HG02870 (cell line): Measurements from ENCODE around the gene NXPH4.

Experiments used
- ATAC-seq: cut with Tn5 transposase; IDR thresholded peaks from one replicate; pipeline ENCODE4 v1.9.1; 2021; ENCODE audit warnings: mild to moderate bottlenecking, moderate library complexity; ENCODE audit not compliant: unreplicated experiment

Gene NXPH4

DNA sequence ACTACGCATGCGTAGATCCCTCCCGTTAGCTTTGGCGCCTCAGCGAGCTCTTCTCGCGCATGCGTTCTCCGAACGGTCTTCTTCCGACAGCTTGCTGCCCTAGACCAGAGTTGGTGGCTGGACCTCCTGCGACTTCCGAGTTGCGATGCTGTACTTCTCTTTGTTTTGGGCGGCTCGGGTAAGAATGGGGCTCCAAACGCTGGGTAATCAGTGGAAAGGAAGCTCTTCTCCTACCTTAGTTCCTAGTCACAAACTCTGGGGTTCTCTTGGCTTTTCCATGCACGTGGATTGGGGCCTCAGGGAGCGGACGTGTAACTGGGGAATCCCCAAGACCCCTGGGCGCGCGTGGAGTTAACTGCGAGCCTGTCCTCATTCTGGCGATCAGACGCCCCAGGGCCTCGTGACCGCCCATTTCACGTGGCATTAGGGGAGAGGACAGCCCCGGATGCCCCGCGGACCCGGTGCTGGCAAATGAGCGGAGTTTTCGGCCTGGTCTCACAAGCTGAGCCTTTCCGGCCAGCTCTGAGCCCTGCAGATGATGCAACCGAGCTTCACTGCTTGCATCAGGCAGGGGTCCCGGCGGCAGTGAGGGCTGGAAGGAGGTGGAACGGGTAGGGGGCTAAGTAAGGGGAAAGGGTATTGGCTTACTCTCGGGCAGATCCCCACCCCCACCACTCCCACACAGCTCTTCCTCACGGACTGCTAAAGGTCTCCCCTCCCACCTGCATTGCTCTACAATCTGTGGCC, 13.2 kb downstream of the NXPH4 start, which contains the start of gene SHMT2:
Gene SHMT2 (plus strand): TSS at position 78 of the 747 bp plus-strand sequence. CDS start 68 bp downstream, at position 146.
- ATAC-seq, result peak; percentile 56

DNA sequence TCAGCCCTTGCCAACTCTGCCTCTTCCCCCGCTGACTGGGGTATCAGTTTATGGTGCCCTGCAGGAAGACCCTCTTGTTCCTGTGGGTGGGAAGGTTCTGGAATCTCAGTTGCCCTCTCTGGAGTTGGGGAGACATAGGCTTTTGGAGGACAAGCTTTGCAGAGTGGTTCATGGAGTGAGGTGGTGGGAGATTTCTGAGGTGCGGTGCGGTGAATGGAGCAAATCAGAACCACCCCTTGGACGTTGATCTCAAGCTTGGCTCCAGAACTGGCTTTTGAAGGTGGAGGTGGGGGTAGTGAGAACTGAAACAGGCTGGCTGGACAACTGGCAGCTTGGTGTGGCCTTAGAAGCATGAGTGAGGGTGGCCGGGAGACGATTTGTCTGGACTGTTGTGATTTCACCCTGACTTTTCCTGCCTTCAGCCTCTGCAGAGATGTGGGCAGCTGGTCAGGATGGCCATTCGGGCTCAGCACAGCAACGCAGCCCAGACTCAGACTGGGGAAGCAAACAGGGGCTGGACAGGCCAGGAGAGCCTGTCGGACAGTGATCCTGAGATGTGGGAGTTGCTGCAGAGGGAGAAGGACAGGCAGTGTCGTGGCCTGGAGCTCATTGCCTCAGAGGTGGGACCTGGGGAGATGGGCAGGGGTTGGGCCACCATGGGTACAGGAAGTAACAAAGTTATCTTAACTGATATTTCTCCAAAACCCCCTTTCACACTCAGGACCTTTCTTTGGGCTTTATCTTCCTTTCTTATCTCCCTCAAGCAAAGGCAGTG, 14.0 kb downstream of the NXPH4 start:
- no peak for ATAC-seq

DNA sequence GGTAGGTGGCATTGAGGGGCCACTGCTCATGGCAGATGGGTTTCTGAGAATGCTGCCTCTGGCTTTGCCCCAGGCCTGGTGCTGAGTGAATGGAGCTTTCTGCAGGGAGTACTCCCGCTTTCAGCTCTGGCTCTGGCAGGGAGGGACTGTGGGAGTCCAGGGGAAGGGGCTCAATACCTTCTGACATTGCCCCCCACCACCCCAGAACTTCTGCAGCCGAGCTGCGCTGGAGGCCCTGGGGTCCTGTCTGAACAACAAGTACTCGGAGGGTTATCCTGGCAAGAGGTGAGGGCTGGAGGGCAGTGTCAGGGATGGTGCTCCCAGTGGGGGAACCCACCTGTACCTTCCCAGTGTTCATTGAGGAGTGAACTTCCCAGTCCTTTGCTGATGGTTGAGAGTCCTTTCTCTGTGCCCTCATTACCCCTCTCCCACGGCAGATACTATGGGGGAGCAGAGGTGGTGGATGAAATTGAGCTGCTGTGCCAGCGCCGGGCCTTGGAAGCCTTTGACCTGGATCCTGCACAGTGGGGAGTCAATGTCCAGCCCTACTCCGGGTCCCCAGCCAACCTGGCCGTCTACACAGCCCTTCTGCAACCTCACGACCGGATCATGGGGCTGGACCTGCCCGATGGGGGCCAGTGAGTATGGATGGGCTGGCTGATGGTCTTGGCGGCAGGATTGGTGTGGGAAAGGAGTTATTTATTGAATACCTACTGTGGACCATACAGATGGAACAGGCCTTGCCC, 14.9 kb downstream of the NXPH4 start:
- ATAC-seq, result no peak

DNA sequence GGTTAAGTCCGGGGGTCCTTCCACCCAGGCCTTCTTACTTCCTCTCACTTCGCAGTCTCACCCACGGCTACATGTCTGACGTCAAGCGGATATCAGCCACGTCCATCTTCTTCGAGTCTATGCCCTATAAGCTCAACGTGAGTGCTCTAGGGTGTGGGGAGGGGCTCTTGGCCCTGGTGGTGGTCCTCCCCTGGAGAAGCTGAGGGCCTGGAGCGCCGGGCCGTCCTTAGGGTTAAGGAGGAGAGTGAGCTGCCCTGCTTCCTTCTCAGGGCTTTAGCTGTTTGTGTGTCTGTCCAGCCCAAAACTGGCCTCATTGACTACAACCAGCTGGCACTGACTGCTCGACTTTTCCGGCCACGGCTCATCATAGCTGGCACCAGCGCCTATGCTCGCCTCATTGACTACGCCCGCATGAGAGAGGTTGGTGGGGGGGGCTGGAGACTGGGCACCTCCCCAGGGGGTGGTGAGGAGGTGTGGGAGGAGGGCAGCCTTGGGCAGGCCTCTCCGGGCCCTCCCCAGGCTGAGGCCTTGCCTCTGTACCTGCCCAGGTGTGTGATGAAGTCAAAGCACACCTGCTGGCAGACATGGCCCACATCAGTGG, 15.7 kb downstream of the NXPH4 start:
- no peak for ATAC-seq

DNA sequence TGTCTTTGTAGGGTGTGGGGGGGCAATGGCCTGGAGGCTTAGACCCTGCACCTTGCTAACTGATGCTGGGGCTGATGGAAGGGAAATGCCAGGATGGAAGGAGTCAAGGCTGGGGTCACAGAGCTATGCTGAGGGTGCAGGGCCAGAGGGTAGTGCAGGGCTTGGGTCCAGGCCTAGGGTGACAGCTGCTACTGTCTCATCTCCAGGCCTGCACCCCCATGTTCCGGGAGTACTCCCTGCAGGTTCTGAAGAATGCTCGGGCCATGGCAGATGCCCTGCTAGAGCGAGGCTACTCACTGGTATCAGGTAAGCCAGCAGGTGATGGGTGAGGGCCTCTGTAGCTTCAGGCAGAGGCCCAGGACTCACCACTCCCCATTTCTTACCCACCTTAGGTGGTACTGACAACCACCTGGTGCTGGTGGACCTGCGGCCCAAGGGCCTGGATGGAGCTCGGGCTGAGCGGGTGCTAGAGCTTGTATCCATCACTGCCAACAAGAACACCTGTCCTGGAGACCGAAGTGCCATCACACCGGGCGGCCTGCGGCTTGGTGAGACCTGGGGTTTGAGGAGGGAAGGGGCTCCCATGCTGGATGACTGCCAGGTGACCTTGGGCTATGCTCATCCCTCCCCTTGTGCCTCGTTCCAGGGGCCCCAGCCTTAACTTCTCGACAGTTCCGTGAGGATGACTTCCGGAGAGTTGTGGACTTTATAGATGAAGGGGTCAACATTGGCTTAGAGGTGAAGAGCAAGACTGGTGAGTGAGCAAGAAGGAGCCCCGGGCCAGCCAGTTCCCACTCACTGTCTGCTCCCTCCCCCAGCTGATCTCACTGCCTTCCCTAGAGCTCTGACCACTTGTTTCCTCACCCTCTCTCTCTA, 17.0 kb downstream of the NXPH4 start:
- no peak for ATAC-seq

DNA sequence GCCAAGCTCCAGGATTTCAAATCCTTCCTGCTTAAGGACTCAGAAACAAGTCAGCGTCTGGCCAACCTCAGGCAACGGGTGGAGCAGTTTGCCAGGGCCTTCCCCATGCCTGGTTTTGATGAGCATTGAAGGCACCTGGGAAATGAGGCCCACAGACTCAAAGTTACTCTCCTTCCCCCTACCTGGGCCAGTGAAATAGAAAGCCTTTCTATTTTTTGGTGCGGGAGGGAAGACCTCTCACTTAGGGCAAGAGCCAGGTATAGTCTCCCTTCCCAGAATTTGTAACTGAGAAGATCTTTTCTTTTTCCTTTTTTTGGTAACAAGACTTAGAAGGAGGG, 17.6 kb downstream of the NXPH4 start:
- no peak for ATAC-seq

DNA sequence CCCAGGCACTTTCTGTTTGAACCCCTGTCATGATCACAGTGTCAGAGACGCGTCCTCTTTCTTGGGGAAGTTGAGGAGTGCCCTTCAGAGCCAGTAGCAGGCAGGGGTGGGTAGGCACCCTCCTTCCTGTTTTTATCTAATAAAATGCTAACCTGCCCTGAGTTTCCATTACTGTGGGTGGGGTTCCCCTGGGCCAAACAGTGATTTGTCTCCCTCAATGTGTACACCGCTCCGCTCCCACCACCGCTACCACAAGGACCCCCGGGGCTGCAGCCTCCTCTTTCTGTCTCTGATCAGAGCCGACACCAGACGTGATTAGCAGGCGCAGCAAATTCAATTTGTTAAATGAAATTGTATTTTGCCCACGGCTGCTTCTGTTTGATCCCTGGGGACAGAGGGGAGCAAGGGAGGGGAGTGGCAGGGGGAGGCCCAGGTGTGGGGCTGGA, 18.0 kb downstream of the NXPH4 start:
- ATAC-seq, result no peak

DNA sequence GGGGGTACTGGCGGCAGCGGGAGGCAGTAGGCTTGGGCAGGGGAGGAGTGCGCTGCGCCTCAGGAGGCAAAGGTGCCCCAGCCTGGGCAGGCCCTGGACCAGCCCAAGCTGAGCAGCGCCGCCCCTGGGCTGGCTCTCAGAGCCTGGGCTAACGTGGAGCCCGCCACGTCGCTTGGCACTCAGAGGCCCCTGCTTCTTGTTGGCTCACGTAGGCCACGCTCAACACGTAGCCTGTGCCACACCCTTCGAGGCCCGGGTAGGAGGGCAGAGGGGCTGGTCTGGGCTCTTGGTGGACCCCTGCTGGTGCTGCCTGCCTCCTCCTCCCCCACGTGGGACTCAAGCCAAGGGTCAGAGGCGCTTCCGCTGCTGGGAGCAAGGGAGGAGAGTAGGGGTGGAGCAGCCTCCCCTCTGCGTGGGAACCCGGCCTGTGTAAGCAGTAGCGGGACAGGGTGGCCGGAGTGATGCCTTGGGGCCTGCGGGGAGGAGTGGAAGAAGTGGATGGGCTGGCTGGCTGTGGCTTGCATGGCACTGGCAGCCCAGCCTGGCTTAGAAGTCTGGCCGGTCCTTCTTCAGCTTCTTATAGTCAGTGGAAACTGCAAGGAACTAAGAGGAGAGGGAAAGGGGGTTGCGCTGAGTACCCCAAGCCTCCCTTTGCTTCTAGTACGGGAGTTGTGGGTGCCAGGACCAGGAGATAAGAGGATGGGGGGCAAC, 18.6 kb downstream of the NXPH4 start:
- no peak for ATAC-seq

DNA sequence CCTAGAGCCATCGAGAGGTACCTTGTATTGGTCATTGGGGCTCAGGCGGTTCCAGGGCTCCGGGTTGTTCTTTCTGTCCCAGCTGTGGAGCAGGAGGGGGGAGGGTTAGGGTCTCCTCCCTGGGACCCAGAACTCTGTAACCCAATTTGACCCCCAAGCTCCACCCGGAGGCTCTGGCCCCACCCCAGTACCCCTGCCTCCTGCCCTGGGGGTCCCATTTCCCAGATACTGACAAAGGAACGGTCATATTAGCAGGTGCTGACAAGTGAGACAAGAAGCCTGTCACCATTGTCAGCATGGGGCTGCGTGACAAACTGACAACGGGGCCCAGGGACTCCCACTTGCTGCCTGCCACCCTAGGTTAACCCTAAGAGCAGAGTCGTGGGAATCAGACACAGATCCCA, 19.1 kb downstream of the NXPH4 start:
- no peak for ATAC-seq

DNA sequence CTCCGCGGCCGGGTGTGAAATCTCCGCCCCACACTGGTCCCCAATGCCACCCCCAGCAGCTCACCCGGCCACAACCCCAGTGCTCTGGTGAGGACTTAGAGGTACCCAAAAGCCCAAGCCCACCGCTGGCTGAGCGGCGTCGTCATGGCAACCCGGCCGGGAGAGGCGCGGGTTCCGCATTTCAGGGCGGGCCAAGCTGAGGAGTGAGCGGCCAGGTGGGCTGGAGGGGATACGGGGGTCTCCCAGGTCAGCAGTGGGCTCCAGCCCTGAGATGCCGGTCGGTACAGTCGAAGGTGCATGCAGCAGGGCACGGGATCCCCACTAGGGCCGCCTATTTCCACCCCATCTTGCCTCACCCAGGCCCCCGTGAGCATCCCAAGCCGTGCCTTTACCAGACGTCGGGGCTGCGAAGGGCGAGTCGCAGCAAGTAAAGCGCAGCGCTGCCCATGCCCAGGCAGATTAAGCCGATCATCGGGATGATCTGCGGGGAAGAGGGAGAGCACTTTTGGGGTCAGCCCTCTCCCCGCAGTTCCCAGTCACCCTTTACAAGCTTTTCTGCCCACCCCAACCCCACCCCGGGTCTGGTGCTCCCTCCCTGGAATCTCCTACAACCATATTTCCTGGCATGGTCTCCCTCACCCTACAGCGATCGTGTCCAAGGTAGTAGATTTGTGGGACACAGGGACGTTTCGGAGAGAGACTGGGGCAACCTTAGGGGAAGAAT, 19.8 kb downstream of the NXPH4 start:
- ATAC-seq, result no peak

DNA sequence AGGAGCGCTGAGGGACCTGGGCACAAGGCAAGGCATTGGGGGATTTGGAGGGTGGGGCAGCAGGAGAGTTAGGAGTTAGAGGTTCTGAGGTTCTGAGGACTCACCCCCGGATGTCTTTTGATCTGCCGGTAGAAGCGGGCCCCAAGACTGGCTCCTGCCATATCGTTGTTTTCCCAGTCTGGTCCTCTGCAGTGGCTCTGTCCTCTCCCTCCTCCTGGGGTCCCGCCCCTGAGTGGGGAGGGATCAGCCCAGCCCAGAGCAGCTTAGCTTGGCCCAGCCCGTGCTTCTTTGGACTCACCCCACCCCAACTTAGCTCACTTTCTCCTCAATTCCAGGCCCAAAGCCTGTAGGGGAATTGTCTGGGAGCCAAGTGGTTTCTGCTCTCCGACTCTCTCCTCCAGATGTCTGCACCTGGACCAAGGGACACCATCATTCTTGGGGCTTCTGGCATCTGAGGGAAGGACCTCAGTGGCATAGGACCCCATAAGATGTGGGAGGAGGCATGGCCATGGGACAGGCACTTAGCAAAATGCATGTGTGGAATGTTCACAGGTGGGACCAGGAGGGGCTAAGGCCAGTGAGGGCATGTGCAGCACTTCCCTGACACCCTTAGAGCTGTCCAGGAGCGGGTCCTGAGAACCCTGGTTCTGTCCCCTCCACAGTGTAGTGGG, 20.5 kb downstream of the NXPH4 start:
- ATAC-seq, result no peak

DNA sequence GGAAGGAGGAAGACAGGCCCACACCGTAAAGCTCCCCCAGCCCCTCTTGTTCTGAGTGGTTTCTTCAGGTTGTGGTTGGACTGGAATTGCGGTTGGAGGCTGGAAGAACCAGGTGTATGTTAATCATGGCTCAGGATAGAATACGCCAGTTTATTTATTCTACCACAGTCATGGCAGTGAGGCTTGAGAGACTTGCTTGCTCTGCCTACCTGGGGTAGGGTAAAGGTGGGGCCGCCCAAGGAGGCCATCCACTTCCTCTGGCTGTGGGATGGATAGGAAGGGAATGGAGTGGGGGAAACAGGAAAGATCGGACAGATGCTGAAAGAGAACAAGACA, 21.0 kb downstream of the NXPH4 start:
- no peak for ATAC-seq

DNA sequence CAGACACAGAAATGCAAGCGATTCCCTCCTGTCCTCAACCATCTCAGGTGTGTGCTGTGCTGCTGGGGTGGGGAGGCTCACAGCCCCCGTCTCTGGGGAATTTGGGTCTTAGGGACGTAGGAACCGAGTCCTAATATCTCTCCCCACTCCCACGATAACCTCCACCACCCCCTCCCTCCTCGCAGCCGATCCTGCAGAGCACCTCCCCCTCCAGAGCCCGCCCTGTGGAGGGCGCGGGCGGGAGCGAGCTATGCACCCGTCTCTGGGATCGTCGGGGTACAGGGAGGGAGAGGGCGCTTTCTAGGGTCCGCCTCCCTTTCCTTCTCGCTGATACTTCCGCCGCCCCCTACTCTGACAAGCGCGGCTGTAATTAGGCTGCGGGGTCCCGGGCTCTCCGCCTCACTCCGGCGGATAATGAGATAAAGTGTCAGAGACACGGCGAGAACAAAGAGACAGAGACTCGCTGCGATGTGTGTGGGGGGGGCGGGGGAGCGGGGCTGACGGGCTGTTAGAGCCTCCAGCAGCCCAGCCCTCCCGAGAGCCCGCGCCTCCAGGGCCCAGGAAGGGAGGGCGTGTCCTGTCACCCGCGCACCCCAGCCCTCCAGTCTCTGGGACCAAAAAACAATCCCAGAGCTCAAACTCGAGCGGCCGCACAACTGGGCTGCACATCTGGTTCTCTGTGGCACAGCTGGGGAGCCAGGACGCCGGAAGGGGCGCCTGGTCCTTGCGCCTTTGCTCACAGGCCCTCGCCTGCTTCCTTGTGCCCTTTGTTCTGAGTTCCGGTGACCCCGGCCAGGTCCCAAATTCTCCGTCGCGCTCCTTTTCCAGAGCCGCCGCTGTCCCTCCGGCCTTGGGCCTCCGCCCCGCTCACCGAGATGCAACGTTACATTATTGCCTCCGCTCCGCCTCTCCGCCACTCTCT, 21.6 kb downstream of the NXPH4 start:
- no peak for ATAC-seq

DNA sequence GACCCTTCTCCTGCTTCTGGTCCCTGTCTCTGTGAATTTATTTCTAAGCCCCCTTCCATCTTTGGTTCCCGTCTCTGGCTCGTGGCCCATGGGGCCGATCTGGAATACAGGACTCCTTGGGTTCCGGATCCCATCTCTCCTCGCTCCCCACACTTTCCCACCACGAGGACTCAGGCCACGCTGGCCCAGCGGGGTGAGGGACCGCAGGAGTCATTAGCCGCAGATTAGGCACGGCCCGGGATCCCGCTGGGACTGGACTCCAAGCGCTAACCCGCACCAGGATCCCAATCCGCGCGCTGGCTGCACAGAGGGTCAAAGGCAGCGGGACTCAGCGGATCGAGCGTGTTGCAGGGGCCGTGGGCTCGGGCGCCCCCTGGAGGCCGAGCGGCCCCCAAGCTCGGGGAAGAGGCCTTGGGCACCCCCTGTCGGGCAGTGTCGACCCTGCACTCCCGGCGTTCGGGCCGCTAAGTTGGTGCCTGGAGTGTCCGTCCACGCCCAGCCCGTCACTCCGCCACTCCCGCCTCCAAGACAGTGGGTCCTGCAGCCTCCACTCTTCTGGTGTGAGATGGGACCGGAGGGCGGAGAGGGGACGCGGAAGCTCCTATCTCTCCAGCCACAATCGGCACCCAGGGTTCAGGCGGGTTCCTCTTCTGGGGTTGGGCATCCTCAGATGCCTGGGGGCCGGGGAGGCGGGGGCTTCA, 22.4 kb downstream of the NXPH4 start:
- ATAC-seq, result peak; percentile 46

DNA sequence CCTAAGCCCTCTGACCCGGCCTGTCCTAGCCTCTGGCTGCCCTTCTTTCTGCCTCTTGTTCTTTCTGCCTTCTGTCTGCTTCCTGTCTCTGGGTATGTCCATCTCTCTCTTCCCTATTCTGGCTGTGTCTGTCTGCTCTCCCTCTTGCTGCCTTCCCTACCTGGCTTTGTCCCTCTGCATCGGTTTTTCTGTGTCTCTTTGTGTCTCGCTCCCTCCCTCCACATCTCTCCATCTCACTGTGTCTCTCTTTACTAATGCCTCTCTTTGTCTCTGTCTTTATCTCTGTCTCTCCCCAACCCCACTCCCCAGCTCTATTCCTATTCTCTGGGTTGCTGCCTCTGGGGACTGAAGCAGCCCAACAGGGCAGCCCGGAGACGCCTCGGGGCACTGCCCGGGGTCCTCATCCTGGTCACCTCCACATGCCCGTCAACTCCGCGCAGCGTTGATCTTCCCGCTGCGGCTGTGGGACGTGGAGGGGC, 23.0 kb downstream of the NXPH4 start:
- no peak for ATAC-seq

DNA sequence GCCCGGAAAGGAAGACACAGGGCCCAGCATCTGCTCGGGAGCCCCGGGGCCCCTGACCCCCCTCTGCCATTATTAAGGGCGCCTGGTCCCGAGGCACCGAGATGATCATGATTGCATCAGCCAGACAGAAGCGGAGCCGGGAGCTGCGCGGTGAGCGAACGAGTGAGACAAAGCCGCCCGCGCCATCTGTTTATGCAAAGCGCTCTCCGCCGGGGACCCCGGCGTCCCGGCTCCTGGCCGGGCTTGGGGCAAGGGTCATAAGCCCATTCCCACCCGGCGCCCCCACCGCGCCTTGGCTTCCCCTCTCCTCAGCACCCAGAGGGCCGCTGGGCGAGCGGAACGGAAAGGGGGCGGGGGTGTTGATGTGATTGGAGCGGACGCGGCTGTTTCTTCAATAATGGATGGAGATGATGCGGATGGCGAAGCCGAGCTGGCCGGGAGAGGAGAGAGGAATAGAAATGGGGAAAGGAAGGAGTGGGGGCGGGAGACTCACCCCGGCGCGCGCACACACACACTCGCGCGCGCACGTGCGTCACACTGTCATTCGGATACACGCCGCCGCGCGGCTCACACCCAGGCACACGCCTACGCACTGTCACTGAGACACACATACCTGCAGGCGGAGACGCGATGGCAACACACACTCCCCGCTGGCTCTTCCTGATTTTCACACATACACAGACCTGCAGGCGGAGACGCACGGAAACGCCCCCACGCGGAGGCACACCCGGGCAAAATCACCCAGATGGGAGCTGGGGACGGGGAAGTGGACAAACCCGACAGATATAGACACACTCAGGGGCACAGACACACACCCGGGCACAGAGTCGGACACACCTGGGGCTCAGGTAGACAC, 23.7 kb downstream of the NXPH4 start:
- no peak for ATAC-seq
